B cell (primary cell): ENCODE data around the gene FTO. TPM values are rescaled to one million over a fixed set of nuclear protein-coding genes. Genes with fewer than 3 reads are reported as not detected.

Experiments used
- ATAC-seq: fragments of 200-7000 bp; cut with Tn5 transposase; one replicate; pipeline ENCODE4 v1.10.0; 2021; ENCODE audit warnings: low read depth, mild to moderate bottlenecking, moderate number of reproducible peaks, moderate library complexity
- CTCF ChIA-PET: fragments of 350-600 bp; sonication (Branson Sonifier 250); formaldehyde crosslinking; loops from one replicate; lab custom pipeline; 2021; ENCODE audit warnings: antibody characterized with exemption, inconsistent platforms; lab: Charles Lee
- POLR2A ChIA-PET: fragments of 350-600 bp; sonication (Branson Sonifier 250); formaldehyde crosslinking; loops from one replicate; lab custom pipeline; 2021; ENCODE audit warnings: antibody characterized with exemption; lab: Charles Lee
- DNase-seq: peaks from one replicate; pipeline ENCODE4 v3.0.0; 2013
- H2AFZ ChIP-seq: 2 replicates; pipeline ENCODE4 v1.6.1; 2012; ENCODE audit warnings: mild to moderate bottlenecking, low read depth, low read length; ENCODE audit not compliant: insufficient read depth, poor library complexity, severe bottlenecking
- H3K27ac ChIP-seq, 2 donors: 1 replicate in 1 of 2; 2 replicates in 1 of 2; pipeline ENCODE4 v1.5.1; 2012 to 2013; ENCODE audit warnings: low read length in 2 of 2, mild to moderate bottlenecking in 2 of 2, moderate library complexity in 1 of 2
- H3K27me3 ChIP-seq, 4 experiments: fragments of 200-600 bp in 1 of 4; sonication (generic) in 1 of 4; replicated peaks in 1 of 4; 1 replicate in 2 of 4; 2 replicates in 2 of 4; pipeline versions ENCODE4 v1.6.1 to v1.7.0; 2013 to 2016; ENCODE audit warnings: low read length in 3 of 4, mild to moderate bottlenecking in 2 of 4, mixed read lengths in 1 of 4, moderate library complexity in 1 of 4; ENCODE audit not compliant: insufficient read depth in 4 of 4, control insufficient read depth in 3 of 4; ENCODE audit errors: control extremely low read depth in 1 of 4
- H3K36me3 ChIP-seq, 2 experiments: replicated peaks in 1 of 2; 1 replicate in 1 of 2; 2 replicates in 1 of 2; pipeline versions ENCODE4 v1.6.1 to v1.7.1; 2013; ENCODE audit warnings: low read length in 1 of 2; ENCODE audit not compliant: insufficient read depth in 2 of 2, control insufficient read depth in 1 of 2; ENCODE audit errors: control extremely low read depth in 1 of 2, extremely low read depth in 1 of 2
- H3K4me1 ChIP-seq, 2 donors: fragments of 200-600 bp in 1 of 2; sonication (generic) in 1 of 2; 1 replicate in 1 of 2; 2 replicates in 1 of 2; pipeline versions ENCODE4 v1.5.1 to v1.6.1; 2013 to 2017; ENCODE audit warnings: low read length in 2 of 2; ENCODE audit not compliant: control insufficient read depth in 2 of 2, insufficient read depth in 2 of 2
- H3K4me2 ChIP-seq: replicated peaks from 2 replicates; pipeline ENCODE3; 2012; ENCODE audit warnings: mild to moderate bottlenecking, low read depth, low read length; ENCODE audit not compliant: poor library complexity, severe bottlenecking
- H3K4me3 ChIP-seq, 5 experiments: fragments of 200-600 bp in 1 of 5; sonication (generic) in 1 of 5; 1 replicate in 3 of 5; 2 replicates in 2 of 5; pipeline versions ENCODE4 v1.5.1 to v1.7.0; 2011 to 2016; ENCODE audit warnings: low read length in 4 of 5, mild to moderate bottlenecking in 4 of 5, low read depth in 2 of 5, control low read depth in 1 of 5, moderate library complexity in 1 of 5; ENCODE audit not compliant: insufficient read depth in 1 of 5; ENCODE audit errors: control extremely low read depth in 1 of 5, extremely low read depth in 1 of 5
- H3K79me2 ChIP-seq: fragments of 200-600 bp; sonication (generic); one replicate; pipeline ENCODE4 v1.6.0; 2016; ENCODE audit warnings: low read length; ENCODE audit not compliant: control insufficient read depth, insufficient read depth
- H3K9ac ChIP-seq: fragments of 200-600 bp; sonication (generic); 2 replicates; pipeline ENCODE4 v1.6.1; 2017; ENCODE audit warnings: mild to moderate bottlenecking, low read length, moderate library complexity
- H3K9me3 ChIP-seq, 3 donors: one replicate each; pipeline versions ENCODE4 v1.6.1 to v1.7.1; 2013; ENCODE audit warnings: low read length in 2 of 3; ENCODE audit not compliant: control insufficient read depth in 2 of 3, insufficient read depth in 1 of 3; ENCODE audit errors: control extremely low read depth in 1 of 3
- H4K20me1 ChIP-seq: 2 replicates; pipeline ENCODE4 v1.6.0; 2012; ENCODE audit warnings: mild to moderate bottlenecking, low read length; ENCODE audit not compliant: insufficient read depth, control insufficient read depth, poor library complexity, severe bottlenecking
- H3K27ac Mint-ChIP-seq: one replicate; pipeline ENCODE4 v1.8.0; 2021; ENCODE audit warnings: mixed read lengths
- H3K27me3 Mint-ChIP-seq: one replicate; pipeline ENCODE4 v1.8.0; 2021; ENCODE audit warnings: mixed read lengths
- H3K4me1 Mint-ChIP-seq: one replicate; pipeline ENCODE4 v1.8.0; 2021; ENCODE audit warnings: mixed read lengths
- H3K4me3 Mint-ChIP-seq: one replicate; pipeline ENCODE4 v1.8.0; 2021; ENCODE audit warnings: mixed read lengths
- H3K9me3 Mint-ChIP-seq: one replicate; pipeline ENCODE4 v1.8.0; 2022; ENCODE audit warnings: mixed read lengths; ENCODE audit not compliant: insufficient read depth
- EZH2 ChIP-seq: IDR thresholded peaks from 2 replicates; pipeline ENCODE4 v1.6.1; 2012; ENCODE audit warnings: borderline replicate concordance, low read depth, mild to moderate bottlenecking, moderate library complexity, low read length; ENCODE audit not compliant: insufficient read depth, poor library complexity, severe bottlenecking
- WGBS: methylation state at CpG from one replicate; pipeline ENCODE4 v1.1.5; 2013; ENCODE audit warnings: missing lambda C conversion rate; ENCODE audit not compliant: insufficient coverage; 5-methylcytosine and 5-hydroxymethylcytosine counted together
- intact Hi-C: fragments of 100-400 bp; cut with micrococcal nuclease; formaldehyde crosslinking; loops from one replicate; pipeline ENCODE4 v1.10.0; 2022
- polyA plus RNA-seq: library from polyadenylated mRNA; depleted of rRNA; stranded (reverse); fragments of >200 nt; gene quantifications from 2 replicates; pipeline ENCODE4 v1.2.3, GENCODE V29; 2012
- total RNA-seq, 2 donors: library from RNA; stranded (reverse); fragments of 120-200 nt in 1 of 2; gene quantifications; 1 replicate in 1 of 2; 2 replicates in 1 of 2; pipeline versions ENCODE4 v1.2.3 to v1.2.4, GENCODE V29; 2013 to 2022
- TF ChIP-seq, protein P1 (sequence below): fragments of 200-600 bp; IDR thresholded peaks from one replicate; pipeline ENCODE4 v1.8.0; 2022; ENCODE audit warnings: antibody characterized with exemption, mild to moderate bottlenecking

The FTO gene
- total and polyA plus RNA-seq, 2 donors (not counting 1 experiment from before 2014, with no cell fraction given): 26.5 to 68.5 TPM

DNA sequence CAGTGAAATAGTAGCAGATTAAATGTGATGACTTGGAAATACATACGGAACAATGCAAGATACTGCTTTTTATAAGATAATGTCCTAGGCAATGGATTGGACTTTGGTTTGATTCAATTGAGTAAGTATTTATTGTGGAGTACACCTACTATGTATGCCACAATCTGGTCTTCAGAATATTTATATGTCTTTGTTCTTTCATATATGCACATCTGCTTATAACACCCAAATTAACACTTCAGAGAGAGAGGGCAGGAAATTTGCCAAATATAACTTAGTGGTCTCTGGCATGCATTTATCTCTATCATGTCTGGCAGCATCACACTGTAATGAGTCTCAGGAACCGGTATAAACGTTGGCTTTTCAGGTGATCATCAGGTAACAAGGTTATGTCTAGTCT lies 17.2 kb upstream of the FTO start:
- Histone ChIP-seq H3K79me2 (no peaks in the 10 kb centered on the region), H4K20me1 (no peaks in the 10 kb centered on the region), H2AFZ (no peak overlapping the region), H3K36me3 (peaks cover 3 to 5% of the 10 kb centered on the region in 2 experiments), H3K4me2 (no peak overlapping the region), H3K27ac (no peak overlapping the region), H3K27me3 (no peaks in the 10 kb centered on the region), H3K4me1 (no peaks in the 10 kb centered on the region), H3K4me3 (no peak overlapping the region), H3K9ac (no peak overlapping the region), H3K9me3 (peaks cover 0 to 2% (median 0%) of the 10 kb centered on the region in 3 donors)
- POLR2A ChIA-PET: no interaction called here
- ATAC-seq: no peak
- intact Hi-C loops: no loop called here
- TF ChIP-seq EZH2: no peak
- TF ChIP-seq, protein P1, sequence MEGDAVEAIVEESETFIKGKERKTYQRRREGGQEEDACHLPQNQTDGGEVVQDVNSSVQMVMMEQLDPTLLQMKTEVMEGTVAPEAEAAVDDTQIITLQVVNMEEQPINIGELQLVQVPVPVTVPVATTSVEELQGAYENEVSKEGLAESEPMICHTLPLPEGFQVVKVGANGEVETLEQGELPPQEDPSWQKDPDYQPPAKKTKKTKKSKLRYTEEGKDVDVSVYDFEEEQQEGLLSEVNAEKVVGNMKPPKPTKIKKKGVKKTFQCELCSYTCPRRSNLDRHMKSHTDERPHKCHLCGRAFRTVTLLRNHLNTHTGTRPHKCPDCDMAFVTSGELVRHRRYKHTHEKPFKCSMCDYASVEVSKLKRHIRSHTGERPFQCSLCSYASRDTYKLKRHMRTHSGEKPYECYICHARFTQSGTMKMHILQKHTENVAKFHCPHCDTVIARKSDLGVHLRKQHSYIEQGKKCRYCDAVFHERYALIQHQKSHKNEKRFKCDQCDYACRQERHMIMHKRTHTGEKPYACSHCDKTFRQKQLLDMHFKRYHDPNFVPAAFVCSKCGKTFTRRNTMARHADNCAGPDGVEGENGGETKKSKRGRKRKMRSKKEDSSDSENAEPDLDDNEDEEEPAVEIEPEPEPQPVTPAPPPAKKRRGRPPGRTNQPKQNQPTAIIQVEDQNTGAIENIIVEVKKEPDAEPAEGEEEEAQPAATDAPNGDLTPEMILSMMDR: no peak
- CTCF ChIA-PET: no interaction called here
- no peaks in the 10 kb centered on the region for H3K4me1 Mint-ChIP-seq
- no peak for DNase-seq
- H3K4me3 Mint-ChIP-seq: no peak overlapping the region
- peaks cover 1% of the 10 kb centered on the region for H3K9me3 Mint-ChIP-seq
- no CpG with 5 or more reads among the region's 3 CpGs for WGBS
- no peak overlapping the region for H3K27ac Mint-ChIP-seq
- H3K27me3 Mint-ChIP-seq: no peaks in the 10 kb centered on the region

DNA sequence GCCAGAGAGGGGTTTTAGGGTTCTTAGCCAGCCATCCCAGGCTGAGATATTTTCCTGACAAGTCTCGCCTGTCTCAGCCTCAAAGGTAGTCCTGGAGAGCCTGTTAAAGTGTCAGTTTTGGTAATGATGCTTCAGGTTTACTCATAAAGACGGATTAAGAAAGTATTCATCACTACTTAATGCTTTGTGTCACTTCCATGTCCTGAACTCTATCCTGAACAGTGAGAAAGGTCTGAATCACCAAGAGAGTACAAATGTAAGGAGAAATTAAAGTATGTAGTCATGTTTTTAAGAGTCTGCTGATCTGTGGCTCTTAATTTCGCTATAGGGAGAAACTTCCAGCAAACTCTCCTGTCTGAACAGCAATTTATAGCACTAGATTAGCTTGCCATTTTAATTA lies 14.3 kb upstream of the FTO start:
- no peak for DNase-seq
- Histone ChIP-seq H3K9ac (no peak overlapping the region), H3K79me2 (no peaks in the 10 kb centered on the region), H3K36me3 (peaks cover 3% of the 10 kb centered on the region in 2 experiments), H3K4me3 (no peak overlapping the region), H3K27me3 (no peaks in the 10 kb centered on the region), H3K9me3 (peaks cover 0 to 2% (median 0%) of the 10 kb centered on the region in 3 donors), H2AFZ (no peak overlapping the region), H3K4me2 (no peak overlapping the region), H3K4me1 (no peaks in the 10 kb centered on the region), H4K20me1 (no peaks in the 10 kb centered on the region), H3K27ac (no peak overlapping the region)
- ChIA-PET POLR2A (no interaction called here), CTCF (no interaction called here)
- Mint-ChIP-seq H3K4me1 (no peaks in the 10 kb centered on the region), H3K9me3 (peaks cover 1% of the 10 kb centered on the region), H3K27ac (no peak overlapping the region), H3K4me3 (no peak overlapping the region), H3K27me3 (no peaks in the 10 kb centered on the region)
- no CpG with 5 or more reads among the region's 3 CpGs for WGBS
- intact Hi-C loops: no loop called here
- ATAC-seq: no peak
- TF ChIP-seq EZH2: no peak
- TF ChIP-seq, protein P1: no peak
